GM12875 (cell line): ENCODE data around the gene PTAFR.
"Not testable (repeated sequence)": the region's sequence is repeated elsewhere in the genome, so short reads cannot be mapped to it uniquely, and the experiment has no call there.

Experiments used
- H3K4me3 ChIP-seq: one replicate; pipeline ENCODE4 v1.5.1; 2011; ENCODE audit warnings: low read depth, low read length, control low read depth
- TF ChIP-seq, protein P1 (sequence below): IDR thresholded peaks from 2 replicates; pipeline ENCODE4 v1.5.1; 2011; ENCODE audit warnings: low read depth, mild to moderate bottlenecking, control low read depth, inconsistent platforms, low read length, moderate library complexity, borderline replicate concordance; ENCODE audit not compliant: insufficient read depth

PTAFR gene

GRCh38 chr1:28144203-28145135, 32.0 kb downstream of the PTAFR start:
- TF ChIP-seq, protein P1, sequence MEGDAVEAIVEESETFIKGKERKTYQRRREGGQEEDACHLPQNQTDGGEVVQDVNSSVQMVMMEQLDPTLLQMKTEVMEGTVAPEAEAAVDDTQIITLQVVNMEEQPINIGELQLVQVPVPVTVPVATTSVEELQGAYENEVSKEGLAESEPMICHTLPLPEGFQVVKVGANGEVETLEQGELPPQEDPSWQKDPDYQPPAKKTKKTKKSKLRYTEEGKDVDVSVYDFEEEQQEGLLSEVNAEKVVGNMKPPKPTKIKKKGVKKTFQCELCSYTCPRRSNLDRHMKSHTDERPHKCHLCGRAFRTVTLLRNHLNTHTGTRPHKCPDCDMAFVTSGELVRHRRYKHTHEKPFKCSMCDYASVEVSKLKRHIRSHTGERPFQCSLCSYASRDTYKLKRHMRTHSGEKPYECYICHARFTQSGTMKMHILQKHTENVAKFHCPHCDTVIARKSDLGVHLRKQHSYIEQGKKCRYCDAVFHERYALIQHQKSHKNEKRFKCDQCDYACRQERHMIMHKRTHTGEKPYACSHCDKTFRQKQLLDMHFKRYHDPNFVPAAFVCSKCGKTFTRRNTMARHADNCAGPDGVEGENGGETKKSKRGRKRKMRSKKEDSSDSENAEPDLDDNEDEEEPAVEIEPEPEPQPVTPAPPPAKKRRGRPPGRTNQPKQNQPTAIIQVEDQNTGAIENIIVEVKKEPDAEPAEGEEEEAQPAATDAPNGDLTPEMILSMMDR: no peak
- H3K4me3 ChIP-seq: no peak overlapping the region

DNA sequence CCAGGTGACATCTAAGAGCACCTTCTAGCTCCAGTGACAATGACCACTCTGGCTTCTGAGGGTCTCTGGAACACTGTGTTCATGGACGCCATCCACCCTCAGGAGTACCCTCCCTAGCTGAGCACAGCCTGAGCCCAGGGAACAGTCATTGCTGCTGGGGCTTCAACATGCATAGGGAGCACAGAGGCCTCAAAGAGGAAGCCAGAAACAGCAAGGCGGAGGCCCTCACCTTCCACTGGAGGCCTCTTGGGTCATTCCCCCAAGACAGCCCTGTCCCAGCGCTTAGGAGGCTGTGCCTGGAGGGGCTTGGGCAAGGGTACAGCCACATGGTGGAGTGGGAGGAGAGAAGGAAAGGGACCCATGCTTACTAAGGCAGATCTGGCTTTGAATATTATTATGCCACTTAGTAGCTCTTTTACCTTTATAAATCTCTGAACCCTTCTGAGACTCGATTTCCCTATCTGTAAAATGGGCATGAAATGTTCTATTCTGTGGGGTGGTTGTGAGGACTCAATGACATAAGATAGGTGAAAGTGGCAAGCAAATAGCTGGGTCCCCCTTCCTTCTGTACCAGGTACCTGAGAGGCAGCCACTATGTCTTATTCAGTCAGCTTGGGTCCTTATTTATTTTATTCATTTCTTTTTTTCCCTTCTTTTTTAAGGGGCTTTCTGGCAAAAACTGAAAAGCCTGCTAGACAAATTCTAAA, 32.8 kb downstream of the PTAFR start:
- TF ChIP-seq, protein P1: no peak
- no peak overlapping the region for H3K4me3 ChIP-seq

DNA sequence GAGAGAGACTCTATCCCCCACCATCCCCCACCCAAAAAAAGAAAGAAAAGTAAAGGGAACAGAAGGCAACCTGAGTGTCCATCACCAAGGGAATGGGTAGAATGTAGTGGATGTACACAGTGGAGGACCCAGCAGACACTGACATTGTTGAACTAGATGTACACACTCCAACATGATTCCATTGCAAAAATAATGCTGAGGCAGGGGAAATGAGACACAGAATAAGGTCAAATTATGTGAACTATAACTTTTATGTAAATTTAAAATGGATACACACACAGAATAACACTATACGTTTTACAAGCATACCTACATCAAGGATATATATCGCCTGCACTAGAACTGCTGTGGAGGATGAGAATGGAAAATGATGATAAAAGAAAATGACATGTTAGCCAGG, 34.8 kb downstream of the PTAFR start:
- TF ChIP-seq, protein P1: no peak

DNA sequence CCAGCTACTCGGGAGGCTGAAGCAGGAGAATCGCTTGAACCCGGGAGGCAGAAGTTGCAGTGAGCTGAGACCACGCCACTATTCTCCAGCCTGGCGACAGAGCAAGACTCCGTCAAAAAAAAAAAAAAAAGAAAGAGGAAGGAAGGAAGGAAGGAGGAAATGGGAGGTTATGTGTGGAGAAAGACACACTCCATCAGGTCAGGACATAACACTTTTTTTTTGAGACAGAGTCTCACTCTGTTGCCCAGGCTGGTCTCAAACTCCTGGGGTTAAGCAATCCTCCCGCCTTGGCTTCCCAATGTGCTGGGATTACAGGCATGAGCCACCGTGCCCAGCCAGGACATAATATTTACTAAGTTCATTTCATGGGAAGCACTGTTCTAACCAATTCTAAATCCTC, 36.6 kb downstream of the PTAFR start:
- not testable (repeated sequence) for H3K4me3 ChIP-seq

More for the DNA sequence above, 34.8 kb downstream of the PTAFR start:
- no peak overlapping the region for H3K4me3 ChIP-seq

- H3K4me3 ChIP-seq: no peak overlapping the region
- TF ChIP-seq, protein P1: no peak
Observed at GRCh38 chr1:28139025-28139712, 37.3 kb downstream of the PTAFR start.

GRCh38 chr1:28136922-28137613, 39.4 kb downstream of the PTAFR start:
- no peak overlapping the region for H3K4me3 ChIP-seq
- TF ChIP-seq, protein P1: no peak

DNA sequence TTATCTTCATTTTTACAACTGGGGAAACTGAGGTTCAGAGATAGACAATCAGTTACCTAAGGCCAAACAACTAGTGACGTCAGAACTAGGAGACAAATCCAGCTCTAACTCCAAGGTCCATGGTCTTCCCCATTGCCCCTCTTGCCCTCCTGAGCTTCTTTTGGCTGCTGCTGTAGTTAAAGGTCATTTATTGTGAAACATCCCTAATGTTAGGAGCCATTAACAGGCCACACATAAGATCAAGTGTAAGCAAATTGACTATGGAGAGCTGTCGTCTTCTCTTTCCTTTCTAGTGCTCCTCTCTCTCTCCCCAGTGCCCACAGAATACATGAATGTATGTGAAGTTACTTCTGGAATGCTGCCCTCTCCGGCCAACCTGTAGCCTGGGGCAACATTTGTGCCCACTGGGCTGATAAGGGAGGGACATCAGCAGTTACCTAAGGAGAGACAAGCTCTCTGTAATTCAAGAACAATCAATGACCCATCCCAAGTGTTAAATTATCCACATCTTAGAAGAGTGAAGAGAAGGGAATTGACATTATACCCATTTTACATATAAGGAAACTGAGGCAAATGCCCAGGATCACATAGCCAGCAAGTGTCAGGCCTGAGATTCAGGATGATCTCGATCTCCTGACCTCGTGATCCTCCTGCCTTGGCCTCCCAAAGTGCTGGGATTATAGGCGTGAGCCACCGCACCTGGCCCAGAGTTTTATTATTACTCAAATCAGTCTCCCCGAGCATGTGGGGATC, 40.1 kb downstream of the PTAFR start:
- H3K4me3 ChIP-seq: no peak overlapping the region
- TF ChIP-seq, protein P1: no peak
